Measurements from ENCODE around the gene SH2D6.

Gene SH2D6

DNA sequence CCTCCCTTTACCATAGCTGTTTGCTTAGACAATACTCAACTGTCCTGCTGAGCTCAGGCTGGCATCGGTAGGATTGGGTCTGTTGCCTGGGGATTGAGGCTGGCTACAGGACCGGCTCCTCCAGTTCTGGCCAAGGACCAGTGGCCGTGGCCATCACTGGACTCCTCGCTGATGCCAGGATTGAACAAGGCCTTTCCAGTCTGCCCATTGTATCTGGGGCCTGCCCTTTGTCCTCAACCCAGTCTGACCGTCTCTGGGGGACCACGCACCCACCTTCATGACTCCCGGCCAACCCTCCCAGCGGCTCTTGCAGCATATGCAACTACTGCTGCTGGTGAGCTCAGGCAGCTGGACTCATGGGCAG lies 28.7 kb downstream of the SH2D6 start:
- Histone ChIP-seq H4K20me1 (ENCODE audit: insufficient read depth) (no peaks in the 10 kb centered on the region), H3K27me3 (ENCODE audit: insufficient read depth, low read depth) (no peaks in the 10 kb centered on the region), H3K4me3 (IDR thresholded peaks at IDR 0.05; ENCODE audit: insufficient read depth, low read depth, low read length) (no peak overlapping the region), H2AFZ (ENCODE audit: low read depth) (no peak overlapping the region), H3K36me3 (ENCODE audit: insufficient read depth) (no peaks in the 10 kb centered on the region), H3K4me2 (no peak overlapping the region), H3K79me2 (ENCODE audit: insufficient read depth, low read depth) (no peaks in the 10 kb centered on the region), H3K9ac (no peak overlapping the region), H3K27ac (no peak overlapping the region), H3K4me1 (ENCODE audit: low read depth, poor library complexity, severe bottlenecking) (peaks cover 16% of the 10 kb centered on the region)
- TF ChIP-seq CTCF (conservative IDR thresholded peaks at IDR 0.05; ENCODE audit: low read depth, low read length), result no peak

- Histone ChIP-seq H3K4me1 (ENCODE audit: low read depth, poor library complexity, severe bottlenecking) (peaks cover 16% of the 10 kb centered on the region), H3K27ac (no peak overlapping the region), H2AFZ (ENCODE audit: low read depth) (no peak overlapping the region), H3K27me3 (ENCODE audit: insufficient read depth, low read depth) (no peaks in the 10 kb centered on the region), H3K4me2 (no peak overlapping the region), H3K9ac (no peak overlapping the region), H3K36me3 (ENCODE audit: insufficient read depth) (no peaks in the 10 kb centered on the region), H3K4me3 (IDR thresholded peaks at IDR 0.05; ENCODE audit: insufficient read depth, low read depth, low read length) (no peak overlapping the region), H4K20me1 (ENCODE audit: insufficient read depth) (no peaks in the 10 kb centered on the region), H3K79me2 (ENCODE audit: insufficient read depth, low read depth) (no peaks in the 10 kb centered on the region)
- no peak for TF ChIP-seq CTCF (conservative IDR thresholded peaks at IDR 0.05; ENCODE audit: low read depth, low read length)
Observed at GRCh38 chr2:85448461-85449213, 30.1 kb downstream of the SH2D6 start.

- peaks cover 16% of the 10 kb centered on the region for H3K4me1 ChIP-seq (ENCODE audit: low read depth, poor library complexity, severe bottlenecking)
- no peak overlapping the region for H3K4me2 ChIP-seq
- H2AFZ ChIP-seq (ENCODE audit: low read depth), result no peak overlapping the region
- no peaks in the 10 kb centered on the region for H3K79me2 ChIP-seq (ENCODE audit: insufficient read depth, low read depth)
- H4K20me1 ChIP-seq (ENCODE audit: insufficient read depth), result no peaks in the 10 kb centered on the region
- H3K27ac ChIP-seq, result no peak overlapping the region
- no peaks in the 10 kb centered on the region for H3K27me3 ChIP-seq (ENCODE audit: insufficient read depth, low read depth)
- H3K36me3 ChIP-seq (ENCODE audit: insufficient read depth), result no peaks in the 10 kb centered on the region
- TF ChIP-seq CTCF (conservative IDR thresholded peaks at IDR 0.05; ENCODE audit: low read depth, low read length), result no peak
- H3K9ac ChIP-seq, result no peak overlapping the region
- no peak overlapping the region for H3K4me3 ChIP-seq (IDR thresholded peaks at IDR 0.05; ENCODE audit: insufficient read depth, low read depth, low read length)
Observed at GRCh38 chr2:85449214-85449588, 30.7 kb downstream of the SH2D6 start.

GRCh38 chr2:85452237-85452636 lies 33.7 kb downstream of the SH2D6 start:
- H3K27ac ChIP-seq, result no peak overlapping the region
- H3K4me1 ChIP-seq (ENCODE audit: low read depth, poor library complexity, severe bottlenecking), result no peaks in the 10 kb centered on the region
- H3K9ac ChIP-seq, result no peak overlapping the region
- H3K4me3 ChIP-seq (IDR thresholded peaks at IDR 0.05; ENCODE audit: insufficient read depth, low read depth, low read length), result no peak overlapping the region
- no peaks in the 10 kb centered on the region for H4K20me1 ChIP-seq (ENCODE audit: insufficient read depth)
- no peak for TF ChIP-seq CTCF (conservative IDR thresholded peaks at IDR 0.05; ENCODE audit: low read depth, low read length)
- H3K4me2 ChIP-seq, result no peak overlapping the region
- H3K36me3 ChIP-seq (ENCODE audit: insufficient read depth), result no peaks in the 10 kb centered on the region
- no peaks in the 10 kb centered on the region for H3K27me3 ChIP-seq (ENCODE audit: insufficient read depth, low read depth)
- H3K79me2 ChIP-seq (ENCODE audit: insufficient read depth, low read depth), result no peaks in the 10 kb centered on the region
- no peak overlapping the region for H2AFZ ChIP-seq (ENCODE audit: low read depth)
